H9 (cell line): ENCODE data around the gene WIPF1. TPM values are rescaled to one million over a fixed set of nuclear protein-coding genes. Genes with fewer than 3 reads are reported as not detected.

Experiments used
- DNase-seq: peaks from one replicate; pipeline ENCODE4 v3.0.0-alpha.2; 2017
- H2AFZ ChIP-seq: one replicate; pipeline ENCODE4 v1.6.1; 2013; ENCODE audit warnings: mild to moderate bottlenecking, low read length, control low read depth, moderate library complexity
- H2AK5ac ChIP-seq: 2 replicates; pipeline ENCODE4 v1.6.1; 2013; ENCODE audit warnings: low read length, control low read depth, mixed read lengths; ENCODE audit not compliant: insufficient read length
- H2BK120ac ChIP-seq: one replicate; pipeline ENCODE4 v1.6.1; 2013; ENCODE audit warnings: low read depth, mild to moderate bottlenecking, low read length, control low read depth, inconsistent platforms; ENCODE audit not compliant: poor library complexity, severe bottlenecking
- H2BK12ac ChIP-seq: 2 replicates; pipeline ENCODE4 v1.6.1; 2013; ENCODE audit warnings: low read length, control low read depth, mixed read lengths, low read depth; ENCODE audit not compliant: insufficient read length
- H2BK15ac ChIP-seq: 2 replicates; pipeline ENCODE4 v1.6.1; 2013; ENCODE audit warnings: low read depth, low read length, control low read depth
- H2BK20ac ChIP-seq: one replicate; pipeline ENCODE4 v1.6.1; 2013; ENCODE audit warnings: low read depth, mild to moderate bottlenecking, low read length, control low read depth, inconsistent platforms; ENCODE audit not compliant: poor library complexity, severe bottlenecking
- H2BK5ac ChIP-seq: 2 replicates; pipeline ENCODE4 v1.6.1; 2013; ENCODE audit warnings: low read length, control low read depth, mixed read lengths; ENCODE audit not compliant: insufficient read length
- H3K14ac ChIP-seq: 2 replicates; pipeline ENCODE4 v1.6.1; 2013; ENCODE audit warnings: low read length, control low read depth; ENCODE audit not compliant: insufficient read depth
- H3K18ac ChIP-seq: 2 replicates; pipeline ENCODE4 v1.6.1; 2013; ENCODE audit warnings: low read depth, mild to moderate bottlenecking, mixed read lengths, low read length, control low read depth; ENCODE audit not compliant: insufficient read length
- H3K23ac ChIP-seq: 2 replicates; pipeline ENCODE4 v1.6.1; 2013; ENCODE audit warnings: low read length, control low read depth, mixed read lengths, low read depth; ENCODE audit not compliant: insufficient read length
- H3K23me2 ChIP-seq: 2 replicates; pipeline ENCODE4 v1.6.1; 2013; ENCODE audit warnings: low read depth, mild to moderate bottlenecking, mixed read lengths, low read length, control low read depth; ENCODE audit not compliant: insufficient read length, poor library complexity, severe bottlenecking
- H3K27ac ChIP-seq: 2 replicates; pipeline ENCODE4 v1.5.1; 2013; ENCODE audit warnings: low read length, control low read depth, mixed read lengths, low read depth; ENCODE audit not compliant: insufficient read length
- H3K27me3 ChIP-seq: 2 replicates; pipeline ENCODE4 v1.6.1; 2013; ENCODE audit warnings: low read length, control low read depth, inconsistent platforms; ENCODE audit not compliant: insufficient read depth
- H3K4ac ChIP-seq: 2 replicates; pipeline ENCODE4 v1.6.1; 2013; ENCODE audit warnings: low read depth, mild to moderate bottlenecking, control low read depth, inconsistent platforms, low read length, moderate library complexity
- H3K4me1 ChIP-seq: 2 replicates; pipeline ENCODE4 v1.6.1; 2013; ENCODE audit warnings: low read length, control low read depth, inconsistent platforms; ENCODE audit not compliant: insufficient read depth
- H3K4me2 ChIP-seq: 2 replicates; pipeline ENCODE4 v1.6.1; 2013; ENCODE audit warnings: low read length, control low read depth, mixed read lengths; ENCODE audit not compliant: insufficient read length, insufficient read depth
- H3K56ac ChIP-seq: 2 replicates; pipeline ENCODE4 v1.6.1; 2013; ENCODE audit warnings: low read depth, mild to moderate bottlenecking, mixed read lengths, low read length, control low read depth; ENCODE audit not compliant: insufficient read length
- H3K79me1 ChIP-seq: 2 replicates; pipeline ENCODE4 v1.6.1; 2013; ENCODE audit warnings: low read depth, mild to moderate bottlenecking, moderate library complexity, low read length, control low read depth, inconsistent platforms; ENCODE audit not compliant: insufficient read depth, poor library complexity, severe bottlenecking
- H3K79me2 ChIP-seq: 2 replicates; pipeline ENCODE4 v1.6.1; 2013; ENCODE audit warnings: low read length, control low read depth, inconsistent platforms; ENCODE audit not compliant: insufficient read depth
- H3K9ac ChIP-seq: 2 replicates; pipeline ENCODE4 v1.6.1; 2013; ENCODE audit warnings: low read length, control low read depth, mixed read lengths; ENCODE audit not compliant: insufficient read length; ENCODE audit errors: extremely low read depth
- H3K9me3 ChIP-seq: one replicate; pipeline ENCODE4 v1.6.1; 2013; ENCODE audit warnings: low read depth, low read length, inconsistent platforms; ENCODE audit not compliant: control insufficient read depth
- H3T11ph ChIP-seq: one replicate; pipeline ENCODE4 v1.6.1; 2013; ENCODE audit warnings: mild to moderate bottlenecking, low read length, control low read depth, inconsistent platforms
- H4K20me1 ChIP-seq: one replicate; pipeline ENCODE4 v1.6.1; 2013; ENCODE audit not compliant: control insufficient read depth, insufficient read length, insufficient read depth
- H4K5ac ChIP-seq: 2 replicates; pipeline ENCODE4 v1.6.1; 2013; ENCODE audit warnings: low read depth, mild to moderate bottlenecking, mixed read lengths, low read length, control low read depth; ENCODE audit not compliant: insufficient read length
- H4K8ac ChIP-seq: replicated peaks from 2 replicates; pipeline ENCODE4 v1.6.1; 2013; ENCODE audit warnings: low read length, control low read depth, mixed read lengths, low read depth; ENCODE audit not compliant: insufficient read length
- H4K91ac ChIP-seq: 2 replicates; pipeline ENCODE4 v1.6.1; 2013; ENCODE audit warnings: low read depth, mild to moderate bottlenecking, moderate library complexity, mixed read lengths, low read length, control low read depth; ENCODE audit not compliant: insufficient read length
- H3K27ac Mint-ChIP-seq, 3 experiments: 2 replicates in 2 of 3; 3 replicates in 1 of 3; pipeline ENCODE4 v1.8.0; 2020 to 2021; ENCODE audit warnings: mixed read lengths in 3 of 3, mild to moderate bottlenecking in 1 of 3, moderate library complexity in 1 of 3
- H3K27me3 Mint-ChIP-seq: 2 replicates; pipeline ENCODE4 v1.8.0; 2021; ENCODE audit warnings: low read depth, mild to moderate bottlenecking, moderate library complexity, mixed read lengths
- H3K36me3 Mint-ChIP-seq, 3 experiments: 2 replicates in 2 of 3; 3 replicates in 1 of 3; pipeline ENCODE4 v1.8.0; 2020 to 2021; ENCODE audit warnings: low read depth in 3 of 3, mixed read lengths in 3 of 3; ENCODE audit not compliant: insufficient read depth in 1 of 3
- H3K4me1 Mint-ChIP-seq, 2 experiments: 2 replicates each; pipeline ENCODE4 v1.8.0; 2020; ENCODE audit warnings: mixed read lengths in 2 of 2
- H3K4me3 Mint-ChIP-seq, 2 experiments: 2 replicates in 1 of 2; 3 replicates in 1 of 2; pipeline ENCODE4 v1.8.0; 2020 to 2021; ENCODE audit warnings: mild to moderate bottlenecking in 2 of 2, mixed read lengths in 2 of 2, moderate library complexity in 1 of 2
- H3K9me3 Mint-ChIP-seq, 2 experiments: 2 replicates in 1 of 2; 3 replicates in 1 of 2; pipeline ENCODE4 v1.8.0; 2020; ENCODE audit warnings: mild to moderate bottlenecking in 2 of 2, mixed read lengths in 2 of 2, moderate library complexity in 1 of 2
- CTCF ChIP-seq: fragments of 200-600 bp; sonication (generic); conservative IDR thresholded peaks from 3 replicates; pipeline ENCODE4 v1.8.0; 2021; ENCODE audit warnings: antibody characterized with exemption, mild to moderate bottlenecking
- WGBS: extraction: QIAGEN DNeasy Blood & Tissue Kit; methylation state at CpG from one replicate; pipeline ENCODE4 v1.1.7; 2013; ENCODE audit warnings: missing lambda C conversion rate, low lambda C conversion rate, mixed read lengths; ENCODE audit not compliant: insufficient read length; ENCODE audit errors: extremely low coverage; 5-methylcytosine and 5-hydroxymethylcytosine counted together
- total RNA-seq: library from RNA; stranded (reverse); gene quantifications from 2 replicates; pipeline ENCODE4 v1.2.1, GENCODE V29; 2021

Gene WIPF1
- total RNA-seq, 1 experiment from 2014 or later = 5.1 TPM

- no peaks in the 10 kb centered on the region for H3K4me1 ChIP-seq
- no CpG with 5 or more reads among the region's 5 CpGs for WGBS
- no peak overlapping the region for H2AFZ ChIP-seq
- H3K27ac Mint-ChIP-seq = no peak overlapping the region
- no peak overlapping the region for H3K4me3 Mint-ChIP-seq
- H3K36me3 Mint-ChIP-seq = no peaks in the 10 kb centered on the region
- H4K8ac ChIP-seq = no peak overlapping the region
- H3K56ac ChIP-seq = no peak overlapping the region
- H3K9me3 Mint-ChIP-seq = no peaks in the 10 kb centered on the region
- no peak overlapping the region for H2BK120ac ChIP-seq
- no peak overlapping the region for H3K4me2 ChIP-seq
- no peak overlapping the region for H3K23ac ChIP-seq
- no peak overlapping the region for H3K4ac ChIP-seq
- no peak overlapping the region for H4K5ac ChIP-seq
- no peak overlapping the region for H2BK20ac ChIP-seq
- H2BK15ac ChIP-seq = no peak overlapping the region
- no peaks in the 10 kb centered on the region for H3K79me2 ChIP-seq
- H3K27me3 Mint-ChIP-seq = no peaks in the 10 kb centered on the region; the same call in 1 of the 2 replicates
- no peaks in the 10 kb centered on the region for H3K79me1 ChIP-seq
- H4K91ac ChIP-seq = no peak overlapping the region
- no peak for DNase-seq
- H3K9me3 ChIP-seq = no peaks in the 10 kb centered on the region
- H2BK5ac ChIP-seq = no peak overlapping the region
- no peak overlapping the region for H3K9ac ChIP-seq
- no peaks in the 10 kb centered on the region for H4K20me1 ChIP-seq
- H3K23me2 ChIP-seq = no peaks in the 10 kb centered on the region
- H2BK12ac ChIP-seq = no peak overlapping the region
- H3T11ph ChIP-seq = no peak overlapping the region
- no peak for TF ChIP-seq CTCF
- no peak overlapping the region for H2AK5ac ChIP-seq
- H3K27ac ChIP-seq = no peak overlapping the region
- no peaks in the 10 kb centered on the region for H3K27me3 ChIP-seq
- H3K14ac ChIP-seq = no peak overlapping the region
- H3K18ac ChIP-seq = no peak overlapping the region
- no peaks in the 10 kb centered on the region for H3K4me1 Mint-ChIP-seq
Measured at GRCh38 chr2:174607989-174608865, 10.6 kb upstream of the WIPF1 start.
